Central memory CD4-positive, alpha-beta T cell (primary cell): ENCODE results near the gene KIRREL3.

Experiments
- DNase-seq: peaks from one replicate; pipeline ENCODE4 v3.0.0; 2022

KIRREL3 gene

DNA sequence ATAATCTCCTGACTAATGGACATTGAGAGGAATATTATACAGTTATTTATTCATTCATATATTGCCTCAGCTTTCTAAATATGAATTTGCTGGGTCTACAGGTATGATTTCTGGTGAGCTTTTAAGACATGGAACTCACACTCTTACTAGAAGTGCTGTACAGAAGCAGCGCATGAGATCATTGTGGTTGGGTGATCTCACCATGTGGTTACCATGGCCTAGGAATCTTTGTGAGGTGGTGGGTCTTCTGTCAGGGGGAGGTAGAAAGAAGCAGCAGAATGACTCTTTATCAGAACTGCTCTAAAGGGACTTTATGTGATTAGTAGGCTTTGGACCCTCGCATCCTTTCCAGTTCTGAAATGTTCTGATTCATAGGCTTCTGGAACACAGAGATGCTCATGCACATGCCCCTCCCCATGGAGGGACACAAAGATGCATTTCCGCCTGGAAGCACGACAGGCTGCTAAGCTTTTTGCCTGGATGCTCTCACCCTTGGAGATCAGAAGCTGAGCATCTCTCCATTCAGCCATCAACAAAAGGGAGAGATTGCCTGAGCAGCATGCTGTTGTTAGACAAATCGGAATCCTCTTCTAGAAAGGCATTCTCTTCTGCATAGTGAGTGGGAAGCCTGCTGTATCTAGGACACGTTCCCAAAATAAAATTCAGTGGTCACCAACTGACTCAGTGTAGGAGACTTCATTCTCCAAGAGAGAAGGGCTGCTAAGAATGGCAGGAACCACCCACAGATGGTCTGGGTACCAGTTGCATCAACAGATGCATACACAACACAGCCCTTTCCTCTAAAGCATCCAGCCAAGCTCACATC lies 51.3 kb downstream of the KIRREL3 start:
- DNase-seq, result no peak

DNA sequence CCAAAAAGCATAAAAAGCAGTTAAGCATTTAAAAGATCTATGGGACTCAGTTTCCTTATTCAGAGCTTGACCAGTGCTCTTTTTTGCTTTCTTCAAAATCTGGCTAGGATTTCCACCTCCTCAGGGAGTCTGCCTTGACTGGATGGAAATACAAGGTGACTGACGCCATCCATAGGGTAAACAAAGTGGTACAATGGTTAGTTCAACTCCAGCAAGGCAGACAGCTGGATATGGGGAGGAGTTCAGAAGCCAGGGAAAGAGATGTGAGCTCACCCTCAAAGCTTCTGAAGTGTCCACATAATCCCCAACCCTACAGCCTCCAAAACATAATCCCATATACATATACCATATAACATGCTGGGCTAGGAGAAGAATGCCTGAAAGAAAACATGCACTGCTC lies 52.0 kb downstream of the KIRREL3 start:
- DNase-seq, result no peak

DNA sequence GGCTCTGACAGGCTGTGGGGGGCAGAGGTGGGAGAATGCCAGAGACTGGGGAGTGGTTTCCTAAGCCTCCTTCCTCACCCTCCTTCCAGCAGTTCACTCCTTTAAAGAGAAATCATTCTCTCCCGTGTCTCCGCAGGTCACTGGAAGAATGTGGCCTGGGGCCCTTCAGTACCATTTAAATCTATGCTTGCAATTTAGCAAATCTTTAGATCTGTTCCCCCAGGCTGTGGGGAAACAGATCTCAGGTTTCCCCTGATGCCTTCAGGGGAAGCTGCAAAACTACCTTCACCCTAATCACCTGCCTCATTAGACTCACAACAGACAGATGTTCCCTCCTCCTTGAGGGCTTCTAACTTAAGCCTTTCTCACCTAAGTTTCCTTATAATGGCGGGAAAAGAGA lies 55.3 kb downstream of the KIRREL3 start:
- DNase-seq, result no peak

- DNase-seq, result no peak
These were observed 57.3 kb downstream of the KIRREL3 start for GRCh38 chr11:126943316-126943715.

- DNase-seq, result no peak
These were observed 58.4 kb downstream of the KIRREL3 start for GRCh38 chr11:126942146-126942545.

DNA sequence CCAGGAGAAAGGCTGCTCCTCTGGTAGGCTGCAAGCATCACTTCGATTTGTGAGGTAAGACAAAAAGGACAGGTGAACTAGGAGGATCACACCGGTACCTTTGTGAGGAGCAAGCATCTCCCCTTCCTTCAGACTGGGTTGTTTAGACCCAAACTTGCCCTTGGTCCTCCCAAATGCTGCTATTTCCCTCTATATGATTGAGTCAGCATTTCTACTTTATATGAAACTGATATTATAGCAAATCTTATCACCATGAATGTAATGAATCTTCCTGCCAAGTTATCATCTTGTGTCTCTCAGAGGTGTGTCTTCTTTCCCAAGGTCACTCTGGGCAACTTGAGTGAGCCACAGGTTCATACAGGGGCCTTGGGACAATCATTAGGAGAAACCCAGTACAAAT lies 61.0 kb downstream of the KIRREL3 start:
- no peak for DNase-seq

DNA sequence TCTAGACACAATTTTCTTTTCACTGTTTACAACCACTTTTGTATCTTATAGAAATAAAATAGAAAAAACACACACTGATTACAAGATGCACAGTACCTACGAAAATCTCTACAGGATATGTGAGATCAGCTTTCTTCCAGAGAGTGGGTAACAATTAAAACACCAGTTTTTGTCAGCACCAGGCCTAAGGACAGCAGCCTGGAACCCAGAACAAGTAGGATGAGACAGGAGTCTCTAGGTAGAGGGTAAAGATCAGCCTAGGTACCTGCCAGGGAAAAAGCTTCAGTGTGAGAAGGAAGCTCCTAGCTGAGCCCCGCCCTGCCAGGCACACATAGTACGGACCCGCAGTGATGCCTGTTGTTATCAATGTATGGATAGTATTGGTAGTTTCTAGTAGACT lies 61.9 kb downstream of the KIRREL3 start:
- no peak for DNase-seq

DNA sequence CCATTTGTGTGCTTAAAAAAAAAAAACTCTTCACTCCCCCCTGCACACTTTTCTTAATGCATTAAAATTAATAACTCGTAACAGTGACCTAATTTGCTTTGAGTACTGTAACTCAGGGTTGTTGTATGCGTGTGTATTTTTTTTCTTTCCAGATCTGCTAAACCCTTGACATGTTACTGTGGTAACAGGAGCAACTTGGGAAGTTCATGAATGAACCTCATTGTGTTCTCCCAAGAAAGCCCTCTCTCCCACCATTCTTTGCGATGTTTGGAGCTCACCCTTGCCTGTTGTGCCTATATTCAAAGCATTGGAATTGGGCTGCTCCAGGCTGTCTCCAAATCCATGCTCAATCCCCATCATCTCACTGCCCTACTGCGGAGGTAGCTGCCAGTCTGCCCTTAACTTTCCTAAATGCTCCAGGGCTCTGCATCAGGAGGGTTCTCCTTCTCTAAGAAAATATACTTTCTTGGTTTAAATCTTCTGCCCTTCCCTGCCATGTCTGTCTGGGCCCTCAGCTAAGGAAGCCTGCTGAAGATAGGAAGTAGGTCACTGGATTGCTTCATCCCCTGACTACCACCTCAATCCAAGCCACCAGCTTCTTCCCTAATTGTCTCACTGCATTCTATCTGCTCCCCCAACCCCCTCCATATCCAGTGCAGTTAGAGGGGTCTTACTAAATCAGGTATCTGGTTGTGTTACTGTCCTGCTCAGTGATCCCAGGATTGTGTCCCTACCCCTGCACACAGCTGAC lies 70.3 kb downstream of the KIRREL3 start:
- DNase-seq, result no peak

DNA sequence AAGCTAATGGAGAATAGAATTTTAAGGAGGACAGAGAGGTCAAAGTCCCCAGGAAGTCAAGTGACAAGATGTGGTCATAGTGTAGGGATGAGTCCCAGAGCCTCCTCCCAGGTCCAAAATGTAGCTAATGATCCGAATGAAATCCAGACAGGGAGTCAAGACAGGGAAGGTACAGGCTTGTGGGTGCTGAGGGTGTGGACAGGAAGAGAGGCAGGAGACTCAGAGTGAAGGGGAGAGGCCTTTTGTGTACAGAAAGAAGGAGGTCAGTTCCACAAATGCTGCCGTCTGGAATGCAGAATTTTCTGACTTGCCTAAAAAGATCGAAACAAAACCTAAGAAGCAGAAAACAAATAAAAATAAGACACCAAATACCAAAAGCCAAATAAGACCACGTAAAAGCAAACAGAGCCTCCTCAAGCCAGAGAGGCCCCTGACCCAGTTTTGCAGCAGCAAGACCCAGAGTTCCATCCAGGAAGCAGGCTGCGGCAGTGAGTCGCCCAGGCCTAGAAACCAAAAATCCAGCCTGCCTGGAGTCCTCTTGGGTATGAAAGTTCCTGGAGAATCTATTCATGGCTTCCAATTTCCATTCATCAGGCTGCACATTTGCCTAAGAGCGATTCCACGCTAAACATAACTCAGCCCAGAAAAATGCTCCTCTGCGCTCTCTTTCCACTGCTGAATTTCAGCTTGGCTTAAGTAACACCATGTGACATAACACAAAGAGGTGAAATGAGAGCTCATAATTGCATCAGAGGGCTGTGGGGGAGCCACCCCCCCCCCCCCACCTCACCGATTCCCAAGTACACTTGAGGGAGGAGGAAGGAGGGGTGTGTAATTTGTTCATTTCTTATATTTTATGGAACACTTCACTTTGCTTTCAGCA lies 71.2 kb downstream of the KIRREL3 start:
- DNase-seq, result no peak

GRCh38 chr11:126927623-126928022 lies 72.9 kb downstream of the KIRREL3 start:
- DNase-seq, result no peak

DNA sequence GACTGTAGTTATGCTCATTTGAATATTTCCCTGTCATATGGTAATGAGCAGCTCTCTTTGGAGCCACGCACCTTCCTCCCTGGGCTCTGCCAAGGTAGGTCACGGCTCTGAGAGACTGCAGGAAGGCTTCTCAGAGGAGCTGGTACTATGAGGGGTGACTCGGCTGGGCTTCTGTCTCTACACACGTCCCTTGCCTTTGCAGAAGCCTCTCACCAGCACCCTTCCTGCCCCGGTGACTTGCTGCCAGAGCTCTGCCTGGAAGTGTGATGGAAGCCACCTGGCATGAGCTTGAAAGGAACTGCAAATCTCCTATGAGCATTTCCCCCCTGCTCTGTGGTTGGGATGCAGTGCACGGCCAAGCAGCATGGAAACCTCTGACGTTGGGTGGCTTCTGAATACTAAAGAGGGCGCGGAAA lies 74.2 kb downstream of the KIRREL3 start:
- DNase-seq, result no peak

- no peak for DNase-seq
These were observed 75.1 kb downstream of the KIRREL3 start for GRCh38 chr11:126925321-126926093.

- DNase-seq, result no peak
These were observed 76.1 kb downstream of the KIRREL3 start for GRCh38 chr11:126924376-126925040.

GRCh38 chr11:126920833-126921232 lies 79.7 kb downstream of the KIRREL3 start:
- DNase-seq, result no peak

DNA sequence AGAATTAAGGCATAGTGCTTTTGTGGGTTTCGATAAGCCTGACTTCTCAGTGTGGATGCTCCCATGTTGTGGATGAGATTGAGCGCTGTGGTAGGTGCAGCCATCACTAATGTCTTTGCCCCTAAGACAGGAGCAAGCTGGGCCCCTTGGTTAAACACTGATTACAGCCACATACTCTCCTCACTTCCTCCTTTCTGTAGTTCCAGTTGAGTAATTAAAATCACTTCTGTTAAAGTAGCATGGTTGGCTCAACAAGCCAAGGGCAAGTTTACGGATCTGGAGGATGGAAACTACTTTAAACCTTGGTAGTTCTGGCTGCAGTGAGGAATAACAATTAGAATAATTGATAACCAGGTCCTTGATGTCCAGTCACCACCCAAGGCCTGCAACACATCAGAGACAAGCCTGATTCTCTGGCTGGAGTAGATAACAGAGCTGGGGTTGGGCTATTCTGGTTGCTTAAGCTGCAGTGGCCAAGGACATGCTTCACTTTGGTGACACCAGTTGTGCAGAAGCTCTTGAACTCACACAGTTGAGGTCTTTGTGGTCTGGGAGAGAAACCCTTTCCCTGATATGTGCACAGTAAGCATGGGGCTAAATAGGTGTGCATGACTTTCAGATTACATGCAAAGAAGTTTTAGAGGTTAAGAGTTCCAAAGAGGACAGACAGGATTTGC lies 81.3 kb downstream of the KIRREL3 start:
- DNase-seq, result no peak

DNA sequence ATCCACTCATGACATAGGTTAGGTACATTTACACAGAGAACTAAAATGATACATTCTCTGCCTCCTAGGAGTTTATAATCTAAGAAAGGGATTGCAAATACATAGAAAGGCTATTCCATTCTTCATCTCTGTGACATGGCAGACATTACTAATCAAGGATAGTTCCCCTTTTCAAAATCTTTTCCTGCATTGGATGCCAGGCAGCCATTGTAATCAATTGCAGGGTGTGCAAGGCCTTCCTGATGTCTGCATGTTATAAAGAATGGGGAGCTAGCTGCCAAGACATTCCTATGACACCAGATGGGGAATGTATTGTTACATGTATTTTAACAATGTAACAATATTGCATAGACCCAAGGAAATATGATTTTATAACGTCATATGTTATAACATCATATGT lies 82.0 kb downstream of the KIRREL3 start:
- no peak for DNase-seq

DNA sequence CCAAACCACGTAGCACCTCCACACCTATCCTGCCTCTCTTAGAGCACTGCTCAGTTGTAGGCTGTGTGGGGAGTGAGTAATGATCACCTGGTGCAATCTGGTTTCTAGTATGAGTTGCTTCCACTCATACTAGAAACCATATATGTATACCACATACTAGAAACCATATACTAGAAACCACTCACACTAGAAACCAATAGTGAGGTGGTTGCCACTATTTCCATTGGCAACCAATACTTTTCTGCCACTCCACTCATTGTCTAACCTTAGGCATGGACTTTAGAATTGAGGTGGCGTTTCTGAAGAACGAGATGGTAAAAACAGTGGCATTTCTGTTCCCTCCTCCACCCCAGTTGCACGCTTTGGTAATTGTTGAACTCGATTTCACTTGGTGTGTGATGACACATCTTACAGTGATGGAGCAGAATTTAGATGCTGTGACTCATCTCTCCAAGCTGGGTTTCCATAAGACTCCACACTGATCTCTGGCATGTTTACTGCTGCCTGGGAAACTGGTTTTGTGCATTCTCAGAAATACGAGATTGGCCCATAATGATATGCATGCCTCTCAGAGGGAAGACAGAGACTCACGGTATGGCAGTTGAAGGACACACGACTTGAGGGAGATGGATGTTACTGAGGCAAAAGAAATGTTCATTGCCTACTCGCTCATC lies 82.9 kb downstream of the KIRREL3 start:
- DNase-seq, result no peak

DNA sequence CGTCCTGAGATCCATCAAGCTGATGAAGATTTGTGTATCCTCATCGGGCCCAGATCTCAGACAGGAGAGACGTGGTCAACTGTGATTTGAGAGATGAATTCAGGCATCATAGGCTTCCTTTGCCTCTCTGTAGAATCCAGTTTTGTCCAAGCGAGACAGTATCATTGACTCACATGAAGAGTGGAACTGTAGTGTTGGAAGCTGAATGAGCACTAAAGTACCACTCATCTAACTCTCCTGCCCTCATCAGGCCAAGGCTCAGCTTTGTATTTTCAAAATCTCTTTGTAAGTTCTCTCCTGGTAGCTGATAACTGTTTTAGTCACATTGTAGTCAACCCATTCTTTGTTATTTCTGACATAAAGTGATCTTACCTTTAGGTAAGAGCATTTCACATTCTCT lies 85.1 kb downstream of the KIRREL3 start:
- no peak for DNase-seq

DNA sequence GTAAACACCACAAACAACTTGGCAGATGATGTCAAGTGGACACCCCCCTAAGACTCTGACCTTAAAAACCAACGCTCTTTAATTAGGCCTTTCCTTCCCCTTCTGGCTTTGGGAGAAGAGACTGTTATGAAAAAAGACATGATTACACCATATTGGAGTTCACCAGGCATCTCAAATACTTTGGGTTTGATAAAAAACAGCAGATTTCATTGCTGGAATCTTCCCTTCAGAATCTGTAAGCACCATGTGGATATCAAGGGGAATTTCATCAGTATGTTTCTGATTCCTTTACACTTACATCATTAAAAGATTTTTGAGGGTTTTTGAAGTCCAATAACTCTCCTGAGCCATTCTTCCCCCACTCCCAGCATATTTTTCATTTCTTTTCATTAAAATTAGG lies 85.6 kb downstream of the KIRREL3 start:
- no peak for DNase-seq

- no peak for DNase-seq
These were observed 86.4 kb downstream of the KIRREL3 start for GRCh38 chr11:126914166-126914565.

DNA sequence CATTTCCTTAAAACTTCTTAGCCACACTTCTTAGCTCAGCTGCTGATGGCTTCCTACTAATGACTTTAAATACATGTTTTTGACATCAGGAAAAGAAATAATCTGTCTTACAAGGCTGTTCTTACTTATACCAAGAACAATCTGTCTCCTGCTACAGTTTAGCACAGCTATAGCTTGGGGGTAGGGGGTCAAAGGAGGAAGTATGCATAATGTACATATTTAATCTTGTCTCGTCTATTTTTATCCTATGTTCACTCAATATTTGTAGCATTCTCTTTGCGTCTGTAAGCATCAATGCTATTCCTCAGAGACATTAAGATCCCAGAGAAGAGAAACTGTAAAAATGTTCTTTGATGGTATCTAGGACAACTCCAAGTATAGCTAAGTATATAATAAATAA lies 96.0 kb downstream of the KIRREL3 start:
- no peak for DNase-seq
